Dermis blood vessel endothelial cell (primary cell): Measurements from ENCODE around the gene OTOA. TPM values are rescaled to one million over a fixed set of nuclear protein-coding genes. Genes with fewer than 3 reads are reported as not detected.
"Not testable (repeated sequence)": the region's sequence is repeated elsewhere in the genome, so short reads cannot be mapped to it uniquely, and the experiment has no call there.

Experiments
- DNase-seq: peaks from one replicate; pipeline ENCODE4 v3.0.0; 2010
- total RNA-seq: library from RNA; depleted of rRNA; stranded (reverse); fragments of >200 nt; gene quantifications from 2 replicates; pipeline ENCODE4 v1.2.3, GENCODE V29; 2014

Gene OTOA
- total RNA-seq, 1 donor from 2014 or later, result not detected

DNA sequence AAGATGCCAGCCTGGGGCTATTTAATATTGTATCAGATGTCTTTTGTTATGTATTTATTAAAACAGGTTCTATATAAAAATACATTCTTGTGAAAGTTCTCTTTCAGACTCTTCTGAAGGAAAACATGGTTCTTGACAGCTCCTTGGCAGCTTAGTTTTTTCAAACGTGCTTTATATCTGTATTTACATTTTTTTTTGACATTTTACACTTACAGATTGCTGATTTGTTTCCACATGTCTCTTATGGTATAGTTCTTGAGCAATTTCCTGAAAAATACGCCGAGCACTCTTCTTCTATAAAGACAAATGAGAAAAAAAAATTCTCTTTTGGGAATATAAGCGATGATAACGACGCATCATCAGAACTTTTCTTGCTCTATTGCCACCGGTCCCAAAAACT, 20.9 kb upstream of the OTOA start:
- DNase-seq, result no peak

DNA sequence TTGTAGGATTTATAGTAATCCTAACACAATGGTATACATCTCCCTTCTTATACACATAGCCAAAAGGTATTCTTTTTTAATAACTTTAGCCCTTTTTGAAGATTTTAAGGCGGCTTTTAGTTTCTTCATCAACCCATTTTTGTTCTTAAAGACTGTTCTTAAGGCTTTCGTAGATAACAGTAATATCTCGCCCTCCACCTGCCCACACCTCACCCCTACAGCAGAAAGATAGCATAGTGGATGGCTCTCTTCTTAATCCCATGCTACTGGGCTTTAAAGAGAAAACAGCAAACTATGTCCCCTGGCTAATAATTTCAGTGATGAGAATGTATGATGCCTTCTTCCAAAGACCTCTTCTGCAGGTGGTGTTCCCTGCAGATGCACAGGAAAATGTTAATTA, 20.0 kb upstream of the OTOA start:
- no peak for DNase-seq

DNA sequence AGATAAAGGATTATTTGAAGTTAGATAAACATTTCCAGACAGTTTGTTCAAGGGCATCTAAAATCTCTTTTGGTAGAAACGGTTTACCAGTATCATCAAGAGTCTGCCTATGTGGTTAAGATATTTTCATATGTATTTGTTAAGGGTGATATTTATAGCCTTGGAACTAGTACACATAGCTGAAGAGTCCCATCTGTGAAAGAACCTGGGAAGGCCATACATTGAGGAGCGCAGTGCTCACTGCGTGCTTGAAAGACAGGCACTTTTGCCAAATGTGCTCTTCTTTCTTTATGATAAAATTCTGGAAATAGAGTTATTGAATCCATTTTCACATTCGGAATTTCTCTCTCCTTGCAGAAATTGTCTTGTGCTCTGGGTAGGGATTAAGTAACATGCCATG, 19.1 kb upstream of the OTOA start:
- no peak for DNase-seq

DNA sequence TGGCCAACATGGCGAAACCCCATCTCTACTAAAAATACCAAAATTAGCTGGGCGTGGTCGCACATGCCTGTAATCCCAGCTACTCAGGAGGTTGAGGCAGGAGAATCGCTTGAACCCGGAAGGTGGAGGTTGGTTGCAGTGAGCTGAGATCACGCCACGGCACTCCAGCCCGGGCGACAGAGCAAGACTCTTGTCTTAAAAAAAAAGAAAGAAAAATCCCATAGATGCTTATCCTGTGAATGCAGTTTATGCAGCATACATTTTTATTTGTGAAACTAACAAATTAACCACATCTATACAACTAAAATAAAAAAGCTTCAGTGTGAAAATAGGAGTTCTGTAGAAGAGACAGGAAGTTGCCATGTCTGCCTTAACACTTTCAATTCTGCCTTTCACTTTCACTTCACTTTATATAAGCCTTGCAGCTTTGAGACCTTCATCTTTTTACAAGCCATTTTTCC, 18.5 kb upstream of the OTOA start:
- peak; percentile 33 for DNase-seq

DNA sequence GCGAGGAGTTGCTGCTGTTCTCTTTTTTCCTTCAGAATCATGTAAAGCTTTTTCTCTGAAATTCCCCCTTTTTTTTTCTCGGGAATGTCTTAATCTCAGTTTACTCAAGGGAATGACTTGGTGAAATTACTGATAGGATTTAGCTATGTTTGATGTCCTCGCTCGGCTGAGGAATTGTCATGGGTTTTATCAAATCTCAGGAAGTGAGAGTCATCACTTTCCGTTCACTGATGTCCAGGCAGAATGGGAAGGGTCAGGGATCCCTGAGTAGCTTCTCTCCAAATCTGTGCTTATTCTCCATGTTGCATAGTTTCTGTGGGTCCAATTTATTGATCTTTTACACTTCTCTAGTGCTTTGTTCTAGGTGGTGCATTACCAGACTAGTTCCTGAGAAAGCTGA, 17.7 kb upstream of the OTOA start:
- peak; percentile 51 for DNase-seq

DNA sequence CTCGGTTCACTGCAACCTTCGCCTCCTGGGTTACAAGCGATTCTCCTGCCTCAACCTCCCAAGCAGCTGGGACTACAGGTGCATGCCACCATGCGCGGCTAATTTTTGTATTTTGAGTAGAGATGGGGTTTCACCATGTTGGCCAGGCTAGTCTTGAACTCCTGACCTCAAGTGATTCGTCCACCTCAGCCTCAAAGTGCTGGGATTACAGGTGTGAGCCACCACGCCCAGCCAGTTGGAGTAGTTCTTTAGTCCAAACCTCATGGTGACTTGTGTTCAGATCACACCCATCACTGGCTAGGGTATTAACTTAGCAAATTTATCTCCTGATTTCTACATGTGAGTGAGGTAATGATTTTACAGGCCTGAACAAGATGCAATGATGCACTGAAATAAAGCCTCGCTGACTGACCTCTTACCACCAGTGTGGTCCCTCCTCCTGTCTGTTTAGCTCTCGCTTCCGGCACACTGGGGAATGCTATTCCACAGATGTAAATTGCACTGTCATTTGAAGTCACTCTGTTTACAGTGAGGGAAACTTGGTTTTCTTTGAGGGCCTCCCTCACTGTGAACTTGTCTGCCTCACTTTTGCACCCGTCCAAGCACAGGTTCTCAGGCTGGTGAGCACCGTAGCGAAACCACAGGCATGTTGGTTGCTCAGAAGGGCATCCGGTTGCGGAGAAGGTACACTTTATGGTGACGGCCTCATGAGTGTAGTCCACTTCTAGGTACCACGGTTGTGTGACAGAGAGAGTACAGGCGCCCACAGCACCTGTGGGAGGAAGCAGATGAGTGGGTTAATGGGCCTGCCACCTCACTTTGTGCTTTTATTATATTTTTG, 16.8 kb upstream of the OTOA start:
- no peak for DNase-seq

DNA sequence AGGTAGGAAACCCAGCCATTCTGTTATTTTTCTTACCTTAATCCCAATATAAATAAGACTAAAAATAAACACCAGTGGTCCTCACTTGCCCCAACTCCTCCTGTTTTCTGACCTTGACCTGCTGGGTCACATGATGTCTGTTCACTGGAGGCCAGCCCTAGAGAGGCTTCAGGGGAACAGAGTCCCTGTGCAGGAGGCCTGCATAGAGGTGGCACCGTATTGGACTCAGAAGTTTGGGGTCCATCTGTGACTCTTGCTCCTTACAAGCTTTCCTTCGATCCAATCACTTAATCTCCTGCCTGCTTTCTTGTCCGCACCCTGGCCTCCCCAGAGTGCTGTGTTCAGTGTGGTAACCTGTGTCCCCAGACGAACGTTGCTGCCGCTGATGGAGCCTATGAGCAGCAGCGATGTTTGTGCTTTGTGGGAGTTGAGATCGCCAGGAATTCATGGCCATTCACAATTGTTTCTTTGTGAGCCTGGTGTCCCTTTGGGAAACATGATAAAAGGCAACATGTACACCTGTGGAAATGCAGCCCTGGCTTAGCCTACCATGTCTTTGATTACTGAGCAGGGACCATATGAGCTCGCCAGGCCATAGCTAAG, 16.1 kb upstream of the OTOA start:
- DNase-seq, result no peak

DNA sequence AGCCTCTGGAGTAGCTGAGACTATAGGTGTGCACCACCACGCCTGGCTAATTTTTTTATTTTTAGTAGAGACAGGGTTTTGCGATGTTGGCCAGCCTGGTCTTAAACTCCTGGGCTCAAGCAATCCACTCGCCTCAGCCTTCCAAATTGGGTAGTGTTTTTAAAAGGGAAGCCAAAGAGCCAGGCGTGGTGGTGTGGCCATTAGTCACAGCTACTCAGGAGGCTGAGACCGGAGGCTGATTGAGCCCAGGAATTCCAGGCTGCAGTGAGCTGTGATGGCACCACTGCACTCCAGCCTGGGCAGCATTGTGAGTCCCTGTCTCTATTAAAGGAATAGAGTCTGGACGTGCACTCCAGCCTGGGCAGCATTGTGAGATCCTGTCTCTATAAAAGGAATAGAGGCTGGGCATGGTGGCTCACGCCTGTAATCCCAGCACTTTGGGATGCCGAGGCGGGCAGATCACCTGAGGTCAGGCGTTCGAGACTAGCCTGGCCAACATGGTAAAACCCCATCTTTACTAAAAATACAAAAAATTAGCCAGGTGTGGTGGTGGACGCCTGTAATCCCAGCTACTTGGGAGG, 13.9 kb upstream of the OTOA start:
- not testable (repeated sequence) for DNase-seq

DNA sequence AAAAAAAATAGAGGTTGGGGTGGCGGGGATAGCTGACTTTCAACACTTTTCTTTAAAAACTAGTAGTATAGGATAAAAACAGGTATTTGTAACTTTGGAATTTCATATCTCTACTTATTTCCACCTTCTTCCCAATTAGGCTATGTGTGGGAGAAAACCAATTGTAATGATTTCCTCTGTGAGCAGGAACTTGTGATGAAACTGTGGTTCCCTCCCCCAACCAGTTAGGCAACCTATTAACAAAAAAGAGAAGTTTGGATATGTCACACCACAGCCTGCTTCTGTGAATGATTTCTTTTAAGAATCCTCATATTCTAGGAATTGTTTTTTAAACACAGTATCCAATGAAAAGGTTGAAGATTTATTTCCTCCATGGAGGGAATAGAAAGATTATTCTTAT, 13.2 kb upstream of the OTOA start:
- DNase-seq, result peak; percentile 43

DNA sequence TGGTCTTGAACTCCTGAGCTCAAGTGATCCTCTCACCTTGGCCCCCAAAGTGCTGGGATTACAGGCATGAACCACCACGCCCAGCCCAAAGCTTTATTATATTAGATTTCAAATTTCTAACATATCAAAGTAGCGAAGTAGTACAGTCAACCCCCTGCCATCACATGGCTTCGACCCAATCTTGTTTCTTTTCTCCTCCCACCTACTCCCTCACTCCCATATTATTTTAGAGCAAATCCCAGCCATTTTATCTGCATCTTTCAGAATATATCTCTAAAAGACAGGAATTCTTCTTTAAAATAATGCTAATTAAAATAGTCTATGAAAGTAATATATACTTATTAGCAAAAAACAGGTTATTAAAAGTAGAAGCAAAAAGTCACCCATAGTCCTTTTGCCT, 12.3 kb upstream of the OTOA start:
- no peak for DNase-seq

DNA sequence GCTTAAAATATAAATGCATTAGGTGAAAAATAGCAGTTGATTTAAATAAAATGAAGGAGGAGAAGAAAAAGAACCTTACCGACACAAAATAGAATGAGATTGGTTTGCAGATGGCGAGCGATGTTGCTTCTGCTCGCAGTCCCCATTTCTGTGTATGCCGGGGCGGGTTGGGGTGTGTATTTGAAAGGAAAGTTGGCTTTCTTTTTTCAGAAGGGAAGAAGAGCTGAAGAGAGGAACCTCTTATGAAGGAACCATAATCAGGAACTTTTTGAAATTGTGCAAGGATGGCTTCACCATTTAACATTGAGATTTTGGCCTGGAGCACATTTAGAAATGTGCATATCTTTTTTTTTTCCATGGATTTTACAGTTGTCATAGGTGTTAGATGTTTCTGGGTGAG, 11.3 kb upstream of the OTOA start, which contains the start of gene IGSF6:
IGSF6 (minus strand) TSS at position 156 of the 400 bp plus-strand sequence; CDS start at position 146, 10 bp downstream.
- DNase-seq, result no peak

DNA sequence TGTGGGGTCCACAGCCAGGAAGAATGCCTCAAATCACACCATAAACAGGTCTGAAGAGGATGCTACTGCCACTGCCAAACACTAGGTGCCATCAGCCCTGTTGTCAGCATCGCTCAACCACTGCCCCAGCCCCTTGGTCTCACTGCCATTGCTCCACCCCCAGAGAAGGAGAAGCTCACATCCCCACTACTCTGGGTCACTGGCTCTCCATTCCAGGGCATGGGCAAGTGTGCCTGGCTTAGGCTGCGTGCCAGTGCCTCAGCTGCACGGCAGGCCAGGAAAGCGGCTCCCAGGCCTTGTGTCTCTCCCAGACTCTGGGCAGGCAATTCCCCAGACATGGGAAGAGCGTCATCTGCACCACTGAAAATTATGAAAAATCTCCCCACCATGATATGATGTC, 10.2 kb upstream of the OTOA start:
- DNase-seq, result no peak

DNA sequence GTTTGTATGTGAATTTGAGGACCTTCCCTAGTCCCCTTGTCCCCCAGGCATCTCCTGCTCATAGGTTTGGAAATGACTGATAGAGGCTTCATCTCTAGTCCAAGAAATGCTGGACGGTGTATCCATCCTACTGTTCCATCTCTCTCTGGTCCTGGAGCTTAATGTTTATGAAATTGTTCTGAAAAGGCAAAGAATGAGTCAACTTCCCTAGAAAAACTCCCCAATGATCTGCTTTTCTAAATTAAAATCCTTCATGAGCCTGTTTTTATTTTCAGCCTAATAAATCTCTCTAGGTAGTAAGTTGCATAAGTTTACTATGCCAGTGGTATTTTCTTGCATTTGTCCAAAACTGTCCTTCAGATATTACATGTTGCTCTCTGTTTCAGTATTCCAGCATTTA, 9.3 kb upstream of the OTOA start:
- DNase-seq, result peak; percentile 14

DNA sequence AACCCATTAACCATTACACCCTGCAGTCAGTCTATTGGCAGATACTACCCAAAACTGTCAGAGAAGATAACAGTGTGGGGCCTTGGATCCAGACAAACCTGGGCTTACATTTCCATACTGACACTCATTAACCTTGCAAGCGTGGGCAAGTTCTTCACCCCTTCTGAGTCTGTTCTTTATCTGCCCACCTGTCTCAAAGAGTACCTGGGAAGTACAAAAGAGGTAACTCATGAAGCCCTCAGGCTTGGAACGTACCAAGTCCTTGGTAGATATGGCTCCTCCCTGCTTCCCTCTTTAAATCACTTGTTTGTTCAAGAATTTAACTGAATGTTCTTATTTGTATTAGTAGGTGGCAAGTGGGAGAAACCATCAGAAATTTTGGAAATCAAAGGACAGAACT, 8.9 kb upstream of the OTOA start:
- DNase-seq, result no peak

DNA sequence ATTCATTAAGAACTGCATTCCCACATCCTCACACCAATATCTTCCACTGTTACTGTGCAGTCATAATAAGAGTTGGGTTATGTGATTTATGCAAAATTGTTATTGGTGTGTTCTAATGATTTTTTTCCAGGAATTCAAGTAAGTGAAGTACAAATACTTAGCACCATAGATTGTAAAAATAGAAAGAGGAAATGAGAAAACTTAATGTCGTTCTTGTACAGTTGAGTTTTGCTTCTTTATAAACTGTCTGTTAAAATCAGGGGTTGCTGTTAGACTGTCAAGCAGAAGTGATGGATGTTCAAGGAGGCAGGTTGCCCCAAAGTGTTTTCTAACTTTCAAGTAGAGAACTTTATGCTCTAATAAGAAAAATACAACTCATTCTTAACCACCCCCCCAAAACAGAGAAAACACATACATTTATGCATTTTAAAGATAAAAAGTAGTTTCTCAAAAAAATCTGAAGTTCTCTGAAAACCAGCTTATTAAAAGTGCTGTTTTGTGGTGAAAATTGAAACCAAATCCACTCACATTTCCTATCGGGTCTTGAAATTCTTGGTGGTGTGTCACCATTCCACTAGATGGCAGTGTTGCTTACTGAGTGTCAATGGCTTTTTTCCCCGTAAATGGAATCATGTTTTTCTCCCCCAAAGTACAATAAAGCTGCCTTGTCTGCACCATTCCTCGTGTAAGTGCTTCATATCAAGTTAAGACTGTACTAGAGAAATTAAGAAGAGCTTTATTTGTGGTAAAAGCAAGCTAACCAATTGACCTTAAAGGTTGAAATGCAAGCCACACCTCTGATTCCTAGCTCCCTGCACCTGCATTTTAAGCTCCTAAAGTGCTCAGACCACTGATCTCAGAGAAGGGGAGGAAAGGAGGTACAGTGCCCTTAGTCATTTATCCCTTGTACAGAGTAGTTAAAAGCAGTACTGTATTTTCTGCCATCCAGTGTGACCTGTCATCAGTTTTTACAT, 6.7 kb upstream of the OTOA start:
- peak; percentile 79 for DNase-seq

DNA sequence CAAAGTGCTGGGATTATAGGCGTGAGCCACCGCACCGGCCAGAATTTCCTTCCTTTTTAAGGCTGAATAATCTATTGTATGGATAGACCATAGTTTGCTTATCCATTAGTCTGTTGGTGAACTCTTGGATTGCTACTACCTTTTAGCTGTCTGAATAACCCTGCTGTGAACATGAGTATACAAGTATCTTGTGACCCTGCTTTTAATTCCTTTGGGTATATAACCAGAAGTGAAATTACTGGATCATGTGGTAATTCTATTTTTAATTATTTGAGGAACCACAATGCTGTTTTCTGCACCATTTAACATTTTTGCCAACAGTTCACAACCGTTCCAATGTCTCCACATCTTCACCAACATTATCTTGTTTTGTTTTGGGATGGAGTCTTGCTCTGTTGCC, 4.6 kb upstream of the OTOA start:
- DNase-seq, result no peak

DNA sequence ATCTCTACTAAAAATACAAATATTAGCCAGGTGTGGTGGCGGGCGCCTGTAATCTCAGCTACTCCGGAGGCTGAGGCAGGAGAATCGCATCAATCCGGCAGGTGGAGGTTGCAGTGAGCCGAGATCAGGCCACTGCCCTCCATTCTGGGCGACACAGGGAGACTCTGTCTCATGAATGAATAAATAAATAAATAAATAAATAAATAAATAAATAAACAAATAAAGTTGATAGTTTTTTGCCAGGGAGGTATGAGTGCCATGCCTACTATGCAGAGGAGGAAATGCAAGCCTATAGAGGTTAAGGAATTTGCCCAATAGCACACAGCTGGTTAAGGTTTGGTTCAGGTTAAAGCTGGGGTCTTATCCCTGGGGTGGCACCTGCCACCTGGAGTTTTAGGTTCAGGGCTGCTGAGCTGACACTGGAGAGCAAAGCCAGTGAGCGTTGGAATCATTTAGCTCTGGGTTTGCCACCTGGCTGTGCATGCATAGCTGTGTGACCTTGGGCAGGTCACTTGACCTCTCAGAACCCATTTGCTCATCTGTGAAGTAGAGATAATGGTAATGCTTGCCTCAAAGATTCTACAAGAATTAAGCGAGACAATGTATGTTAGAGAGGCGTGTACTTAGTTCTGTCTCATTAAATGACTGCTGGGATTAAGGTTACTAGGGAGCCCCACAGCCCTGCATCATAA, 1.2 kb downstream of the OTOA start:
- no peak for DNase-seq

DNA sequence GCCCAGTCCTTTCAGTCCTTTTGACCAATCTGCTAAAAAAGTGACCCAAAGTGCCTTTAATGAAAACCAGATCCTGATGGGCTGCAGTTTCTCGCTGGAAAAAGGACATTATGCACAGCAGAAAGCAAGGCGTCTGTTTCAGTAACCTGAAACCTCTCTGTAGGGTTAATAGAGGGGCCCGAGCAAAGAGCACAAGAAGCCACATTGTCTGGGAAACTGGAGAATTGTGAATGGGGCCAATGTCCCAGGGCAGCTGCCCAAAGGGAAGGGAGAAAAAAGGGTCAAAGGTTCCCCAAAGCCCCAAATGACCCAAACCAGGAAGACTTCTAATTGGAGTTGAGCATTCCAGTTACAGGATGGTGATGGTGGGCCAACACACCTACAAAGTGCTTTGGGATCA, 3.0 kb downstream of the OTOA start:
- DNase-seq, result no peak

DNA sequence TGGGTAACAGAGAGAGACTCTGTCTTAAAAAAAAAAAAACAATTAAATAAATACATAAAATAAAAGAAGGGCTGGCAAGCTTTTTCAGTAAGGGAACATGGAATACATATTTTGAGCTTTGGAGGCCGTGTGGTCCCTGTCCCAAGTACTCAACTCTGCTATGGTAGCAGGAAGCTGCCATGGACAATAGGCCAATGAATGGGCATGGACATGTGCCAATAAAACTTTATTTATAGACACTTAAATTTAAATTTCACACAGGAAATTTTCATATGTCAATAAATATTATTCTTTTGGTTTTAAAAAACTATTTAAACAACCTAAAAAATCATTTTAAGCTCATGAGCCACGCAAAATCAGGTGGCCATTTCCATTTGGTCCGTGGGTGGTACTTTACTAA, 3.8 kb downstream of the OTOA start:
- DNase-seq, result no peak

DNA sequence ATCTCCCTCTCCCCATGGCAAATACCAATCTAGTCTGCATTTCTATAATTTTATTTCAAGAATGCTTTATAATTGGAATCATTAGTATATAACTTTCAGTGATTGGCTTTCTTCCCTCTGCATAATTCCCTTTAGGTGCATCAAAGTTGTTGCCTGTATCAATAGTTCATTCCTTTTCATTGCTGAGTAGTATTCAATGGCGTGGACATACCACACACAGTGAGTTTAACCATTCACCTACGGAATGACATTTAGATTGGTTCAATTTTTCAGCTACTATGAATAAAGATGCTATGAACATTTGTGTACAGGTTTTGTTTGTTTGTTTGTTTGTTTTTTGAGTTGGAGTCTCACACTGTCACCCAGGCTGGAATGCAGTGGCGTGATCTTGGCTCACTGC, 9.7 kb downstream of the OTOA start:
- DNase-seq, result no peak

DNA sequence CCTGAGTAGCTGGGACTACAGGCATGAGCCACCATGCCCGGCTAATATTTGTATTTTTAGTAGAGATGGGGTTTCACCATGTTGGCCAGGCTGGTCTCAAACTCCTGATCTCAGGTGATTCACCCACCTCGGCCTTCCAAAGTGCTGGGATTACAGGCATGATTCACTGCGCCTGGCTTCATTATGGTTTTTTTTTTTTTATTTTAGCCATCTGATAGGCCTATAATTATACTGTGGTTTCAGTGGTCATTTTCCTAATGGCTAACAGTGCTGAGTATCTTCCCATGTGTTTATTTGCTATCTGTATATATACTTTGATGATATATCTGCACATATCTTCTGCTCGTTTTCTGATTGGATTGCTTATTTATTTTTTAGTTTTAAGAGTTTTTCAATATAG, 10.7 kb downstream of the OTOA start:
- not testable (repeated sequence) for DNase-seq

DNA sequence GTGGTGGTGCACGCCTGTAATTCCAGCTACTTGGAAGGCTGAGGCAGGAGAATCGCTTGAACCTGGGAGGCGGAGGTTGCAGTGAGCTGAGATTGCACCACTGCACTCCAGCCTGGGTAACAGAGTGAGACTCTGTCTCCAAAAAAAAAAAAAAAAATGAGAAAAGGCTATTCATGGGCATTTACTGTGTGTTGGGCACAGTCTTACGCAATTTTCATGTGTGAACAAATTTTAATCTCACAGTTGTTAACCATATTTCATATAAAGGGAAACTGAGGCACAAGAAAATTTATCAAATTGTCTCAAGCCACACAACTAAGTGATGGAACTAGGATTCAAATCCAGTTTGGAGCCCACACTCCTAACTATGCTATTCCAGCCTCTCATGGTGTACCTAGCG, 16.9 kb downstream of the OTOA start:
- not testable (repeated sequence) for DNase-seq
